GM23338 (cell line): ENCODE data around the gene ACOX2. TPM values are rescaled to one million over a fixed set of nuclear protein-coding genes. Genes with fewer than 3 reads are reported as not detected.

Source experiments
- ATAC-seq: fragments of 200-7000 bp; cut with Tn5 transposase; 3 replicates; pipeline ENCODE4 v1.9.1; 2020
- DNase-seq: peaks from one replicate; pipeline ENCODE4 v3.0.0-alpha.2; 2015; ENCODE audit warnings: low spot score
- H2AFZ ChIP-seq: fragments of 200-600 bp; sonication (generic); 2 replicates; pipeline ENCODE4 v1.8.0; 2016; ENCODE audit warnings: antibody characterized with exemption, mild to moderate bottlenecking, moderate library complexity
- H3F3A ChIP-seq: fragments of 200-600 bp; sonication (generic); replicated peaks from 2 replicates; pipeline ENCODE4 v1.8.0; 2017; ENCODE audit warnings: antibody characterized with exemption, mixed run types, low read depth
- H3K27ac ChIP-seq: fragments of 200-600 bp; sonication (generic); 2 replicates; pipeline ENCODE4 v1.6.1; 2016; ENCODE audit warnings: low read depth
- H3K27me3 ChIP-seq: fragments of 200-600 bp; sonication (generic); 2 replicates; pipeline ENCODE4 v1.8.0; 2016; ENCODE audit warnings: mild to moderate bottlenecking, mixed run types, moderate library complexity; ENCODE audit not compliant: insufficient read depth
- H3K36me3 ChIP-seq: fragments of 200-600 bp; sonication (generic); 2 replicates; pipeline ENCODE4 v1.8.0; 2016; ENCODE audit warnings: mild to moderate bottlenecking; ENCODE audit not compliant: insufficient read depth
- H3K4me1 ChIP-seq: fragments of 200-600 bp; sonication (generic); 2 replicates; pipeline ENCODE4 v1.8.0; 2016; ENCODE audit warnings: mild to moderate bottlenecking, moderate library complexity; ENCODE audit not compliant: insufficient read depth
- H3K4me2 ChIP-seq: fragments of 200-600 bp; sonication (generic); 2 replicates; pipeline ENCODE4 v1.7.1; 2017; ENCODE audit warnings: mixed run types
- H3K4me3 ChIP-seq: fragments of 200-600 bp; sonication (generic); 2 replicates; pipeline ENCODE4 v1.6.1; 2016; ENCODE audit warnings: mixed run types
- H3K79me2 ChIP-seq: fragments of 200-600 bp; sonication (generic); replicated peaks from 2 replicates; pipeline ENCODE4 v1.8.0; 2017; ENCODE audit warnings: mild to moderate bottlenecking; ENCODE audit not compliant: insufficient read depth
- H3K9me2 ChIP-seq: fragments of 200-600 bp; sonication (generic); 2 replicates; pipeline ENCODE4 v1.8.0; 2017; ENCODE audit not compliant: insufficient read depth
- H4K20me1 ChIP-seq: fragments of 200-600 bp; sonication (generic); replicated peaks from 2 replicates; pipeline ENCODE4 v1.8.0; 2017; ENCODE audit warnings: mild to moderate bottlenecking; ENCODE audit not compliant: insufficient read depth
- H3K27ac Mint-ChIP-seq: 2 replicates; pipeline ENCODE4 v1.8.0; 2020; ENCODE audit warnings: inconsistent platforms, mild to moderate bottlenecking, moderate library complexity, mixed read lengths
- H3K27me3 Mint-ChIP-seq: 3 replicates; pipeline ENCODE4 v1.8.0; 2022; ENCODE audit warnings: low read depth, mild to moderate bottlenecking, moderate library complexity, mixed read lengths, inconsistent platforms; ENCODE audit not compliant: insufficient read depth, poor library complexity
- H3K36me3 Mint-ChIP-seq: 3 replicates; pipeline ENCODE4 v1.8.0; 2021; ENCODE audit warnings: low read depth, mild to moderate bottlenecking, inconsistent platforms, moderate library complexity, mixed read lengths
- H3K4me1 Mint-ChIP-seq: 3 replicates; pipeline ENCODE4 v1.8.0; 2020; ENCODE audit warnings: mild to moderate bottlenecking, inconsistent platforms, mixed read lengths
- H3K4me3 Mint-ChIP-seq: 3 replicates; pipeline ENCODE4 v1.8.0; 2021; ENCODE audit warnings: moderate library complexity, mild to moderate bottlenecking, inconsistent platforms, mixed read lengths
- H3K9me3 Mint-ChIP-seq: 3 replicates; pipeline ENCODE4 v1.8.0; 2020; ENCODE audit warnings: moderate library complexity, mild to moderate bottlenecking, inconsistent platforms, mixed read lengths
- CREB1 ChIP-seq: fragments of 250-450 bp; sonication (Bioruptor Pico); IDR thresholded peaks from 2 replicates; pipeline ENCODE4 v1.5.0; 2020; ENCODE audit warnings: low read depth, mild to moderate bottlenecking, moderate library complexity
- CTCF ChIP-seq, 2 experiments: fragments of 200-600 bp in 1 of 2; sonication (generic) in 1 of 2; conservative IDR thresholded peaks; 2 replicates each; pipeline versions ENCODE4 v1.5.1 to v1.6.1; 2016 to 2017; ENCODE audit warnings: antibody characterized with exemption in 2 of 2, low read depth in 2 of 2, mild to moderate bottlenecking in 2 of 2, moderate library complexity in 1 of 2
- ETS1 ChIP-seq: IDR thresholded peaks from 2 replicates; pipeline ENCODE4 v1.6.1; 2016; ENCODE audit warnings: antibody characterized with exemption
- EZH2 ChIP-seq: fragments of 200-600 bp; sonication (generic); IDR thresholded peaks from one replicate; pipeline ENCODE4 v1.8.0; 2017; ENCODE audit warnings: antibody characterized with exemption, mild to moderate bottlenecking, low read depth; ENCODE audit not compliant: unreplicated experiment
- EZH2phosphoT487 ChIP-seq: fragments of 200-600 bp; sonication (generic); IDR thresholded peaks from one replicate; pipeline ENCODE4 v1.8.1; 2018; ENCODE audit warnings: antibody characterized with exemption; ENCODE audit not compliant: unreplicated experiment
- JUNB ChIP-seq: IDR thresholded peaks from one replicate; pipeline ENCODE4 v1.6.1; 2016; ENCODE audit warnings: antibody characterized with exemption; ENCODE audit not compliant: unreplicated experiment
- NANOG ChIP-seq: IDR thresholded peaks from 2 replicates; pipeline ENCODE4 v1.6.1; 2016; ENCODE audit warnings: antibody characterized with exemption, borderline replicate concordance
- POLR2AphosphoS5 ChIP-seq: IDR thresholded peaks from 2 replicates; pipeline ENCODE4 v1.6.1; 2016; ENCODE audit warnings: antibody characterized with exemption, low read depth
- STAT1 ChIP-seq: IDR thresholded peaks from one replicate; pipeline ENCODE4 v1.6.1; 2016; ENCODE audit warnings: antibody characterized with exemption; ENCODE audit not compliant: unreplicated experiment
- ZNF114 ChIP-seq: fragments of 250-450 bp; sonication (Bioruptor Pico); IDR thresholded peaks from 2 replicates; pipeline ENCODE4 v1.5.0; 2020; ENCODE audit warnings: mild to moderate bottlenecking, moderate library complexity
- ZNF331 ChIP-seq: fragments of 250-450 bp; sonication (Bioruptor Pico); IDR thresholded peaks from 2 replicates; pipeline ENCODE4 v1.5.0; 2020; ENCODE audit warnings: low read depth, mild to moderate bottlenecking, moderate library complexity
- ZNF462 ChIP-seq: fragments of 250-450 bp; sonication (Bioruptor Pico); IDR thresholded peaks from 2 replicates; pipeline ENCODE4 v1.5.0; 2020; ENCODE audit warnings: mild to moderate bottlenecking, moderate library complexity
- polyA plus RNA-seq: library from polyadenylated mRNA; unstranded; fragments of >200 nt; fragmentation: Nextera tagmentation; extraction: Ambion mirVana; gene quantifications from 2 replicates; pipeline ENCODE4 v1.2.1, GENCODE V29; 2016
- total RNA-seq: library from RNA; depleted of rRNA; stranded (reverse); fragments of >200 nt; shearing (Covaris generic); gene quantifications from 2 replicates; pipeline ENCODE4 v1.2.3, GENCODE V29; 2014

ACOX2 gene
- total and polyA plus RNA-seq, 2 experiments from 2014 or later: 1.1 to 1.9 TPM

GRCh38 chr3:58565621-58566397 is 28.8 kb upstream of the ACOX2 start:
- no peaks in the 10 kb centered on the region for H3K9me2 ChIP-seq
- Mint-ChIP-seq H3K27ac (peak overlapping the region; percentile 74; the same call in 1 of the 2 replicates), H3K36me3 (peaks cover 3% of the 10 kb centered on the region; the same call in 2 of the 3 replicates), H3K27me3 (peaks cover 18% of the 10 kb centered on the region), H3K4me1 (peaks cover 43% of the 10 kb centered on the region), H3K4me3 (peak overlapping the region; percentile 29; the same call in 2 of the 3 replicates), H3K9me3 (peaks cover 5% of the 10 kb centered on the region)
- H3K4me3 ChIP-seq: no peak overlapping the region
- ATAC-seq (peak; percentile 58), DNase-seq (peak; percentile 88)
- H2AFZ ChIP-seq: no peak overlapping the region
- no peaks in the 10 kb centered on the region for H3K79me2 ChIP-seq
- H3F3A ChIP-seq: 0 out of 2 replicates have a peak, but pooled peaks cover 5% of the 10 kb centered on the region
- no peaks in the 10 kb centered on the region for H3K27me3 ChIP-seq
- H3K4me2 ChIP-seq: peak overlapping the region; percentile 74; the same call in 1 of the 2 replicates
- TF ChIP-seq ZNF462 (CRISPR knock-in tag) (no peak), STAT1 (no peak), NANOG (no peak), EZH2phosphoT487 (no peak), ZNF331 (no peak), ZNF114 (CRISPR knock-in tag) (no peak), CREB1 (CRISPR knock-in tag) (peak; percentile 14; the same call in 1 of the 2 replicates), JUNB (no peak), CTCF (conservative IDR thresholded peaks at IDR 0.05; ENCODE audit: low read depth in 2 of 2) (no peak), EZH2 (no peak), POLR2AphosphoS5 (peak; percentile 44; the same call in 1 of the 2 replicates), ETS1 (no peak)
- H3K36me3 ChIP-seq: no peaks in the 10 kb centered on the region
- H3K27ac ChIP-seq: peak overlapping the region; percentile 83; the same call in 1 of the 2 replicates
- H4K20me1 ChIP-seq: no peaks in the 10 kb centered on the region
- peaks cover 31% of the 10 kb centered on the region for H3K4me1 ChIP-seq
